H54 (cell line): ENCODE results near the gene SMYD3.

ENCODE experiments used
- DNase-seq: peaks from one replicate; pipeline ENCODE4 v3.0.0; 2011; ENCODE audit warnings: low spot score, mixed read lengths; ENCODE audit not compliant: insufficient read length
- FAIRE-seq: peaks from 3 replicates; lab custom pipeline; 2011; peaks lifted over from hg19 to GRCh38; lab: Jason Lieb, UNC
- POLR2A ChIP-seq: IDR thresholded peaks from 2 replicates; pipeline ENCODE4 v1.6.1; 2011; ENCODE audit warnings: low read depth, mild to moderate bottlenecking, low read length

The SMYD3 gene

DNA sequence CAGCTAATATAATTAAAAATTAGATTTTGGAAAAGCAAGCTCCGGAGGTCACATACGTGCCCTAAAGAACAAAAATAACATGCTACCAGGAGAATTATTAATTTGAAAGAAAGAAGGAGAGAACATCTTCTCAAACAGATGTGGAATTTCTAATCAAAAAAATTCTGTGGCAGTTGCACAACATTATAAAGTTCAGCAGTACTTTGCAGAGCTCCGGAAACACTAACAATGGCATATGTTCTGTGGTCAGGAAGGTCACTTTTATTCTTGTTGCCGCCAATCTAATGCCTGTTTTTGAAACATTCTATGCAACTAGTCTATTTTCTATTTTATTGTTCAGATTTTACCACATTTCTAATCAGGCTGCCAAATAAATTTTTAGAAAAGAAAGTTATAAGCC, 186.8 kb downstream of the SMYD3 start:
- no peak for TF ChIP-seq POLR2A
- FAIRE-seq (no peak), DNase-seq (no peak)

DNA sequence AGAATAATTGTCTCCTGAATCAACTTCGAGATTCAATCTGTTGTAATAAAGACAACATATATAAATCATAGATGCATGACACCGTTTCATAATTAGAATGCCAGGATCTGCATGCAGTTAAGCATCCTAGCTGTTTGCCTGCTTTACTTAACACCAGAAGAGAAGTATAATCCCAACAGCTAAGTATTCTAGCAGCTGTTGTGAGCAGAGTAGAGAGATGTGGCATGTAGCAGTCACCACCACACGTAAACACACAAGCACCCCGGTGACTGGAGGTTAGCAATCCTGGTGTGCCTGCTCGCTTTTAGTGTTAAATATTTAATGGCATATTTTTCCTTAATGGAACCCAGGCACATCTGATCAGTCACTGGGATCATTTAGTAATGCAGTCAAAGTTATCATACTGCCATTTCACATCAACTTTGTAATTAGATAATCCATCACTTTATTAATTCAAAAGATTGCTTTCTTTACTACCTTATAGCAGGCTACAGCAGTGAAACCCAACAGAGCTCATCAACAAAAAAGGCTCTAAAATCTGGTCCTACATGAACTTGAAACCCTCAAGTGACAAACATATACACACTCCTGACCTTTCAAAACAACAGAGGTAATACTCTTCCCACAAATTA, 187.9 kb downstream of the SMYD3 start:
- no peak for TF ChIP-seq POLR2A
- DNase-seq = no peak
- FAIRE-seq = no peak

DNA sequence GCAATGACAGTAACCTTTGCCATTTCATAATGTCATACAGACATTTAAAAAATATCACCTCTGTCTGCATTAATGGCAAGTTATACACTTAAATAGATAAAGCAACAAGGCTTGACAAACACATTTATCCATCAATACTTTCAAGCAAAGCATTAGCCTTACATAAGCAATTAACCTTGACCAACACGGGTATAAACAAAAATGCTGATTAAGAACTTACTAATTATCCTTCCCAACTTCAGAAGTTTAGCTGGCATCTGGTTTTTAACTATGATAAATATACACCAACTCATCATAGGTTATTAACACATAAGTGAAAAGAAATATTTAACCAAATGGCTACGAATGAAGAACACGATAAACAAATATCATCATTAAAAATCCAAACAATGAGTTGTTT, 188.5 kb downstream of the SMYD3 start:
- DNase-seq (no peak), FAIRE-seq (no peak)
- no peak for TF ChIP-seq POLR2A

DNA sequence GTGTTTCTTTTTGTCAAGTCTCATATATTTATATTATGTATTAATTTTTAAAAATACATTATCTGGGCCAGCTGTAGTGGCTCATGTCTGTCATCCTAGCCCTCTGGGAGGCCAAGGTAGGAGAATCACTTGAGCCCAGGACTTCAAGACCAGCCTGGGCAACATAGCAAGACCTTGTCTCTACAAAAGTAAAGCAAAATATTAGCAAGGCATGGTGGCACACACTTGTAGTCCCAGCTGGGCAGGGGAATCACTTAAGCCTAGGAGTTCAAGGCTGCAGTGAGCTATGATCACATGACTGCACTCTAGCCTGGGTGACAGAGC, 189.1 kb downstream of the SMYD3 start:
- no peak for TF ChIP-seq POLR2A
- no peak for FAIRE-seq

DNA sequence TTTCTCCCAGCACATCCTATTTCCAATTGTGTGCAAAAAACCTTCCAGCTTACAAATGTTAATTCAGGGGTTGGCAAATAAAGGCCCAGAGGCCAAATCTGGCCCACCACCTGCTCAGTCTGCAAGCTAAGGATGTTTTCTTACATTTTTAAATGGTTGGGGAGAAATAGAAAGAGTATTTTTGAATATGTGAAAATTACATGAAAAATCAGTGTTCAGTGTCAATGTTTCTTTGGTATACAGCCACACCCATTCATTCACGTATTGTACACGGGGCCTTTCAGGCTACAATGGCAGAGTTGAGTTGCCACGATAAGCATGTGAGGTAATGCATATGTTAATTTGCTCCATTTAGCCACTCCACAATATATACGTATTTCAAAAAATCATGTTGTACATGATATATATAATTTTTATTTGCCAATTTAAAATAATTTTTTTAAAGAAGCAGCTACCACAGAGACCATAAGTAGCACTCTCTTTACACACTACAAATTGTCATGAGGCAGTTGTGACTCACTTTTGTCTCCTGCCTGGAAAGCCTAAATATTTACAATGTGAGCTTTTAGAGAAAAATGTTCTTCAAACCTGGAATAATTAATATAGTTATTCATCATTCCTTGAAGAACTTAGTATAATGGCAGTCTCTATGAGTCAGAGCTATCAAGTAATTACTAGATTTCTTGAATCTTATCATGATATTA, 189.6 kb downstream of the SMYD3 start:
- no peak for TF ChIP-seq POLR2A
- DNase-seq = peak; percentile 6
- no peak for FAIRE-seq

More for the DNA sequence above, 189.1 kb downstream of the SMYD3 start:
- DNase-seq = no peak

DNA sequence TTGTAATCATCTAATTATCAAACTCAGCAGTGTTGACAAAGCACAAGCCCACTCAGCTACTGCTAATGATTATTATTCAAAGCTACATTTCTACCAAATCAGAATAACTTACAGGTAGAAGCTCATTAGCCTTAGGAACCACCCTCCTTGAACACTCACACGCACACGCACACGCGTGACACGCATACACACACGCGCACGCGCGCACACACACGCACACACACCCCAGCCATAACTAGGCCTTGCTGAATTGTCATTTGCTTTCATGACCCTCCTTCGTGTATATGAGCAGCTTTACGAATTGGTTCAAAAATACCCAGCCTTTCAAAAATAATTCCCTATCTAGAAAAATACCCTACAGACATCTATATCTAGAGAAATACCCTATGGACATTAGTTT, 195.6 kb downstream of the SMYD3 start:
- FAIRE-seq = no peak
- no peak for DNase-seq
- TF ChIP-seq POLR2A = no peak

DNA sequence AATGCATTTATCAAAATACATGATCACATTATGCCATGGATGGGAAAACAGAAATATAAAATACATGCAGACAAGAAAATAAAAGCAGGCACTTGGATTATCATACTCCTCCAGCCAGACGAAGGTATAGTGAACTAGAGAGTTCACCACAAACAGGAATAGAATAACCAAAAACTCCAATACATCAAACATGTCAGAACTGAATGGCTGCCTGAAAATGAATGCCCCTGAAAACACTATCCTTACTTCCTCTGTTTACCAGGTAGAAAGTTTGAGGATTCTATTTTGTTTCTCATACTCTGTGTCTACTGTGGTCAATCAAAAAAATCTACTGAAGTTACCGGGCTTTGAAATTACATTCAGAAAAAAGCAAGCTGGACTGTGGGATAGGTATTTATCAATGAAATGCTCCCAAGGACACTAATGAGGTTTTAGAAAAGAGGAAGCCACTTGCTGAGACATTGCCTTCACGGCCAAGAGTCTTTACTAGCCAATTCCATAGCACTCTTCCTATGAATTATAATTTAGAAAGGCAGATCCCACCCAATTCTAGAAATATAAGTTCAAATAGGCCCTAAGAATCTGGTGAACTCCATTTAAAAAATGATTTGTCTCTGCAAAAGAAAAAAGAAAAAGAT, 197.7 kb downstream of the SMYD3 start:
- DNase-seq (no peak), FAIRE-seq (no peak)
- no peak for TF ChIP-seq POLR2A

DNA sequence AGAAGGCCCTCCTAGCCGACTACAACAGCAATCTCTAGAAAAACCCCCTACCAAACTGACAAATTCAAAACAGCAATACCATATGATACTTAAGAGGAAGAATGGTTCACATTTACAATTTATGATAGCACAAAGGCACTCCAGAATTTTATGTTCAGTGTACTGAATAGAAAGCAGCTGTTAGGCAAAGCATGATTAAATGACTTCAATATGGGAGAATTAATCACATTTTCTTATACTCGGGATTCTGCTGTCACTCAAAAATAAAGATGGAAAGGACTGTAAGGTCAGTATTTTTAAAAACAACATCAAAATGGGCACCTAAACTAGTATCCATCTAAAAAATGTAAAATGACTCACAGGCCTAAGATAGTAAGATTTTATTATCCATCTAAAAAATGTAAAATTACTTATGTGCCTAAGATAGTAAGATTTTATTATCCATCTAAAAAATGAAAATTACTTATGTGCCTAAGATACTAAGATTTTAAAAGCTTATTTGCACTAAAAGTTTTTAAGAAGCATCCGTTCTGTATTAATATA, 198.5 kb downstream of the SMYD3 start:
- DNase-seq = no peak
- no peak for TF ChIP-seq POLR2A
- FAIRE-seq = no peak

DNA sequence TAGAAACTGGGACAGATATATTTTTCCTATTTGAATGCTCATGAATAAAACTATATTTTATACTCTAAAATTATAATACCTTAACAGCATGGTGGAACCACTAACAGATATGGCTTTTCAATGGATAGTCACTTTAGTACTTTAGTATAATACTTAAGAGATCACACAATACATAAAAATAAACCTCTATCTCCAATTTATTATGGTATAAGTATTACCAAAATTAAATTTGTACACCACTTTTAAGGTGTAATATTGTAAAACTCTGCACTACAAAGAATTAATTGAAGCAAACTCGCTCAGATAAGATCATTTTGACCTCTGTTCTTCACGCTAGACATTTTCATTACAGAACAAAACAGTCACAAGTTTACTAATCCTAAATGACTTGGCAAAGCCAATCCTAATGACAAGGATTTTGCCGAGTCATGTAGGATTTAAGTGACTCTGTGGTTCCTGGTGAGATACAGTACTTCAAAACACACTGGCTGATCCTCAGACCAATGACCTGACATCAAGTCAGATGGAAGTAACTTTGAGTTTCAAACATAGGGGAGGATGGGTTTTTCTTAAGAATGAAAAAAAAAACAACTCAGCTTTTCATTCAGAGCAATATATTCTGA, 200.6 kb downstream of the SMYD3 start:
- FAIRE-seq = no peak
- DNase-seq = no peak
- no peak for TF ChIP-seq POLR2A

DNA sequence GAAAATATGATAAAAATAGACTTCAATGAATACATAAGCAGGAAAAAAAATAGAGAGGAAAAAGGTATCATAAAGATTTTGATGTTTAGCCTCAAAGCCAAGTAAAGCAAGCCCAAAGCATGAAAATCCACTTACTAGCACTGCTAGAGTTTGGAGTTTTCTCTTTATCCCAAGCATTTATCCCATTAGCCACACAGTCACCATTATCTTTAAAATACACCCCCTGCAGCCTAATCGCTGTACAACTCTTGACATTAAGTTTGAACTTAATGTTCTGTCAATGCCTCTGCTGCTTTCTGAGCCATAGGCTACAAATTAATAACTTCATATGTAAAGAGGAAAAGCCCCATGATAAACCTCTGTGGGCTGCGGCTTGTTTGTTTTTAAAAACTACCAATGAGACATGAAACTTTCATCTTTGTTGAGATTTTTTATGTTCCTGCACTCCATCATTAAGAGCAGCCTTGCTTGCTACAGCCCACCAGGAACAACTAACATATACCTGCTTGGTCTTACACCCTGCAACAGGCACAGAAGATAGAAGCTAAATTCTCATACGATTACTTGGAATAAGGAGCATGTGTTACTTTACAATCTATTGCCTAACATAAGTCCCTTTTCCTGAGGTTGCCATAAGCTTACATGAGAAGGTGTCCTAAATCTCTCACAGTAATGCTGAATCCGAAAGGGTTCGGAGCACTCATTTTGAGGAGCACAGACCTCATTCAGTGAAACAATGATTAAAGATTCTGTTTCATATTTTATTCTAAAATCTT, 202.4 kb downstream of the SMYD3 start:
- TF ChIP-seq POLR2A = no peak
- FAIRE-seq (no peak), DNase-seq (no peak)

DNA sequence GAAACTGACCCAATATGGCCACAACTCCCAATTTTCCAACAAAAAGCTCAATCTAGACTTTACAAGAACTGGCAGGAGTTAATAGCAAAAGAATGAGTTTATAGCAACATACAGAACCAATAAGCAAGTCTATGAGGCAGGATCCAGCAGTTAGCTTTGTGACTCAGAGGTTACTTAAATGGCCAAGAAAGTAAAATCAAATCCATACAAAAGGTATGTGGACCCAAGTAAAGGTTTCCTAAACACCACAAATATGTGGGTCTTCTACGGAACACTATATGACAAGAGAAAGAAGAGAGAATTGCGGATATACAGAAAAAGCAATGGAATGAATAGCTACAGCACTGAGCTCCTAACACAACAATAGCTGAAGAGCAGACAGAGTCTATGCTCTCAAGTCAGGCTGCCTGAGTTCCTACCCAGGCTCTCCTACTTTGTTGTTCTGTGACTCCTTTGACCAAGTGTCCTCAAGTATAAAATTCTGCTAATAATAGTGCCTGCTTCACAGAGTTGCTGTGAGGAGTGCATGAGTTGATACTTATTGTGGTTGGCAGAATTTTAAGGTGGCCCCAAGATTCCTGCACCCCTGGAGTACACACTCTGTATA, 204.3 kb downstream of the SMYD3 start:
- peak; percentile 15 for FAIRE-seq
- DNase-seq = no peak
- TF ChIP-seq POLR2A = no peak

DNA sequence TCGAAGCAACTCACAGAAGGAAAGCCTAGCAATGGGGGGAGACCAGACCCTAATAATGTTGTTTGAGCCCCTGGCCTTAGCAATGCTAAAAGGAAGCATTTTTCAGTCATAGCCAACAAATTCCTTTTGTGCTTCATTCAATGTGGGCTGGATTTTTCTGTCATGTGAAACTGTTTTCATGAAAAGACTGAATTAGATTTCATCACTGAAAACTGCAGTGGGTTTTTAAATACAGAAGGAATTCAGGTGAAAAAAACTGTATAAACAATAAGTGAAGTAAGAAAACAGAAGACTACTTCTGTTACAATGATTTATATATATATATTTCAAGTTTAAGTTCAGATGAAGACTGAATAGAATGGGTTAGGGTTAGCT, 204.8 kb downstream of the SMYD3 start:
- FAIRE-seq (no peak), DNase-seq (no peak)
- no peak for TF ChIP-seq POLR2A
